Stimulated activated CD8-positive, alpha-beta memory T cell treated with anti-CD3 and anti-CD28 coated beads, Interleukin-7, amount 100 ng/mL, for 24 hours (primary cell): ENCODE data around the gene SLC35B3.
A peak's percentile ranks its signal among the peaks of the same experiment; 100 is the strongest.
"Not testable (repeated sequence)": the region's sequence is repeated elsewhere in the genome, so short reads cannot be mapped to it uniquely, and the experiment has no call there.

Experiments
- DNase-seq: peaks from one replicate; pipeline ENCODE4 v3.0.0-alpha.2; 2020; ENCODE audit warnings: low read depth

The SLC35B3 gene

GRCh38 chr6:8435093-8435844 lies at the start of gene SLC35B3:
TSS of gene SLC35B3 (minus strand) at chr6:8435545.
- DNase-seq = peak; percentile 96

- DNase-seq = no peak
These were observed 48.3 kb upstream of the SLC35B3 start for GRCh38 chr6:8483650-8484049.

GRCh38 chr6:8481727-8482126 lies 46.4 kb upstream of the SLC35B3 start:
- DNase-seq = no peak

GRCh38 chr6:8478418-8478817 lies 43.1 kb upstream of the SLC35B3 start:
- no peak for DNase-seq

GRCh38 chr6:8476656-8477055 lies 41.3 kb upstream of the SLC35B3 start:
- no peak for DNase-seq

- DNase-seq = no peak
These were observed 33.4 kb upstream of the SLC35B3 start for GRCh38 chr6:8468552-8469356.

- DNase-seq = no peak
These were observed 27.3 kb upstream of the SLC35B3 start for GRCh38 chr6:8462694-8463093.

GRCh38 chr6:8462169-8462568 lies 26.8 kb upstream of the SLC35B3 start:
- no peak for DNase-seq

GRCh38 chr6:8446391-8446790 lies 11.0 kb upstream of the SLC35B3 start:
- no peak for DNase-seq

- not testable (repeated sequence) for DNase-seq
These were observed 10.6 kb upstream of the SLC35B3 start for GRCh38 chr6:8445930-8446329.

GRCh38 chr6:8442150-8442549 lies 6.8 kb upstream of the SLC35B3 start:
- DNase-seq = no peak

- DNase-seq = no peak
These were observed 6.1 kb upstream of the SLC35B3 start for GRCh38 chr6:8441452-8441851.

- DNase-seq = no peak
These were observed 4.4 kb upstream of the SLC35B3 start for GRCh38 chr6:8439601-8440268.

- no peak for DNase-seq
These were observed 2.5 kb upstream of the SLC35B3 start for GRCh38 chr6:8437813-8438212.

GRCh38 chr6:8436966-8437365 lies 1.6 kb upstream of the SLC35B3 start:
- no peak for DNase-seq

GRCh38 chr6:8435845-8436168 lies 462 bp upstream of the SLC35B3 start:
- DNase-seq = no peak

- DNase-seq = no peak
These were observed 635 bp downstream of the SLC35B3 start for GRCh38 chr6:8434727-8435092.

- no peak for DNase-seq
These were observed 2.7 kb downstream of the SLC35B3 start for GRCh38 chr6:8432614-8433013.

- no peak for DNase-seq
These were observed 5.5 kb downstream of the SLC35B3 start for GRCh38 chr6:8429821-8430220.

- DNase-seq = not testable (repeated sequence)
These were observed 8.8 kb downstream of the SLC35B3 start for GRCh38 chr6:8426544-8426943.

- DNase-seq = no peak
These were observed 15.2 kb downstream of the SLC35B3 start for GRCh38 chr6:8420031-8420588.

GRCh38 chr6:8415913-8416312 lies 19.4 kb downstream of the SLC35B3 start:
- DNase-seq = no peak

GRCh38 chr6:8415280-8415679 lies 20.1 kb downstream of the SLC35B3 start:
- DNase-seq = no peak
